PC-9 (cell line): ENCODE measurements around the gene EHBP1.

ENCODE experiments used
- EZH2 ChIP-seq: fragments of 200-600 bp; sonication (generic); IDR thresholded peaks from 2 replicates; pipeline ENCODE4 v1.8.0; 2017; ENCODE audit warnings: antibody characterized with exemption, low read depth
- TF ChIP-seq, protein P1 (sequence below): fragments of 200-600 bp; sonication (generic); conservative IDR thresholded peaks from 2 replicates; pipeline ENCODE4 v1.6.1; 2017; ENCODE audit warnings: mixed run types, antibody characterized with exemption, mild to moderate bottlenecking, moderate library complexity

DNA sequence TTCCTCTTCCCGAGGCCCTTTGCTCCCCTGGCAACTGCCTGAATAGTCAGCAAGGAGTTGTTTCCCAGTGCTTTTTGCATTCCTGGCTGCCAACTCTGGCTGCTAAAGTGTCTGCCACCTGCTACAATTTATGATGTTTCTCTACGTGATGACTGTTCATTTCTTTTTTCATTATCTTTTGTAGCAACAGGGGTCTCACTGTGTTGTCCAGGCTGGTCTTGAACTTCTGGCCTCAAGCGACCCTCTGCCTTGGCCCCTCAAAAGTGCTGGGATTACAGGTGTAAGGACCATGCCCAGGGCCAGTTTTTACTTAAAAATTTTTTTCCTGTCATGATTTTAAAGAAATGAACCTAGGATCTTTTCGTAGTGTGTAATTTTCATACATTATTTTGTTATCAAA lies 11.3 kb downstream of the EHBP1 start:
- TF ChIP-seq, protein P1, sequence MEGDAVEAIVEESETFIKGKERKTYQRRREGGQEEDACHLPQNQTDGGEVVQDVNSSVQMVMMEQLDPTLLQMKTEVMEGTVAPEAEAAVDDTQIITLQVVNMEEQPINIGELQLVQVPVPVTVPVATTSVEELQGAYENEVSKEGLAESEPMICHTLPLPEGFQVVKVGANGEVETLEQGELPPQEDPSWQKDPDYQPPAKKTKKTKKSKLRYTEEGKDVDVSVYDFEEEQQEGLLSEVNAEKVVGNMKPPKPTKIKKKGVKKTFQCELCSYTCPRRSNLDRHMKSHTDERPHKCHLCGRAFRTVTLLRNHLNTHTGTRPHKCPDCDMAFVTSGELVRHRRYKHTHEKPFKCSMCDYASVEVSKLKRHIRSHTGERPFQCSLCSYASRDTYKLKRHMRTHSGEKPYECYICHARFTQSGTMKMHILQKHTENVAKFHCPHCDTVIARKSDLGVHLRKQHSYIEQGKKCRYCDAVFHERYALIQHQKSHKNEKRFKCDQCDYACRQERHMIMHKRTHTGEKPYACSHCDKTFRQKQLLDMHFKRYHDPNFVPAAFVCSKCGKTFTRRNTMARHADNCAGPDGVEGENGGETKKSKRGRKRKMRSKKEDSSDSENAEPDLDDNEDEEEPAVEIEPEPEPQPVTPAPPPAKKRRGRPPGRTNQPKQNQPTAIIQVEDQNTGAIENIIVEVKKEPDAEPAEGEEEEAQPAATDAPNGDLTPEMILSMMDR, result no peak
- TF ChIP-seq EZH2, result no peak
